Vagina (tissue), 2 donors: ENCODE results near the gene RRP36. TPM values are rescaled to one million over a fixed set of nuclear protein-coding genes. Genes with fewer than 3 reads are reported as not detected.
"Not testable (repeated sequence)": the region's sequence is repeated elsewhere in the genome, so short reads cannot be mapped to it uniquely, and the experiment has no call there.

Experiments used
- DNase-seq, 2 donors: peaks; one replicate each; pipeline ENCODE4 v3.0.0-alpha.2; 2017; ENCODE audit errors: extremely low spot score in 2 of 2
- H3K27ac ChIP-seq: fragments of 200-600 bp; sonication (generic); one replicate; pipeline ENCODE4 v1.5.1; 2019
- H3K27me3 ChIP-seq: fragments of 200-600 bp; sonication (generic); one replicate; pipeline ENCODE4 v1.5.1; 2019
- H3K36me3 ChIP-seq, 2 donors: fragments of 200-600 bp; sonication (generic); one replicate each; pipeline ENCODE4 v1.5.1; 2017 to 2019
- H3K4me1 ChIP-seq: fragments of 200-600 bp; sonication (generic); one replicate; pipeline ENCODE4 v1.5.1; 2019
- H3K4me3 ChIP-seq, 2 donors: fragments of 200-600 bp; sonication (generic); 1 replicate in 1 of 2; 2 replicates in 1 of 2; pipeline ENCODE4 v1.5.1; 2016 to 2019
- H3K9me3 ChIP-seq: fragments of 200-600 bp; sonication (generic); one replicate; pipeline ENCODE4 v1.5.1; 2019
- POLR2A ChIP-seq, 2 donors: fragments of 450-650 bp; IDR thresholded peaks; one replicate each; pipeline ENCODE4 v1.6.1; 2017; ENCODE audit warnings: antibody characterized with exemption in 2 of 2, mild to moderate bottlenecking in 2 of 2, moderate library complexity in 2 of 2
- POLR2AphosphoS5 ChIP-seq, 2 donors: sonication (generic); formaldehyde crosslinking; IDR thresholded peaks; one replicate each; pipeline ENCODE4 v1.9.0; 2017; ENCODE audit warnings: antibody characterized with exemption in 2 of 2, mild to moderate bottlenecking in 2 of 2, low read depth in 1 of 2; ENCODE audit not compliant: insufficient read depth in 1 of 2
- intact Hi-C: fragments of 100-400 bp; cut with DNase I; formaldehyde crosslinking; loops from one replicate; pipeline ENCODE4 v1.15.1; 2023
- total RNA-seq: library from RNA; depleted of rRNA; stranded (reverse); fragments of >200 nt; gene quantifications from one replicate; pipeline ENCODE4 v1.2.3, GENCODE V29; 2016
- TF ChIP-seq, protein P1 (sequence below), 3 experiments: fragments of 450-650 bp in 2 of 3; fragments of 200-600 bp in 1 of 3; sonication (generic) in 1 of 3; IDR thresholded peaks; one replicate each; pipeline ENCODE4 v1.5.1; 2017 to 2019; ENCODE audit warnings: antibody characterized with exemption in 3 of 3, mild to moderate bottlenecking in 2 of 3, moderate library complexity in 2 of 3

The RRP36 gene
- total RNA-seq, 1 donor from 2014 or later: 36.6 TPM

DNA sequence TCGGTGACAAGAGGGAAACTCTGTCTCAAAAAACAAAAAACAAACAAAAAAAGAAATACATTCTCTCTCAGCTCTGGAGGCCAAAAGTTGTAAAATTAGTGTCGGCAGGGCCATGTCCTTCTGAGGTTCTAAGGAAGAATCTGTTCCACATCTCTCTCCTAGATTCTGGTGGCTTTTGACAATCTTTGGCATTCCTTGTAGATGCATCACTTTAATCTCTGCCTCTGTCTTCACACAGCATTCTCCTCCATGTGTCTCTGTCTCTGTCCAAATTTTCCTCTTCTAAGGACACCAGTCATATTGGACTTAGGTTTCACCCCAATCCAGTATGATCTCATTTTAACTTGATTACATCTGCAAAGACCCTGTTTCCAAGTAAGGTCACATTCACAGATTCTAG, 28.0 kb upstream of the RRP36 start:
- no peak overlapping the region for H3K4me3 ChIP-seq
- intact Hi-C loops: no loop called here
- H3K4me1 ChIP-seq: peaks cover 9% of the 10 kb centered on the region
- no peak for TF ChIP-seq POLR2AphosphoS5 (IDR thresholded peaks at IDR 0.05; ENCODE audit: insufficient read depth in 1 of 2, low read depth in 1 of 2)
- peaks cover 0 to 13% of the 10 kb centered on the region in 2 donors for H3K36me3 ChIP-seq
- H3K27me3 ChIP-seq: no peaks in the 10 kb centered on the region
- DNase-seq: no peak
- no peak overlapping the region for H3K27ac ChIP-seq
- no peaks in the 10 kb centered on the region for H3K9me3 ChIP-seq

DNA sequence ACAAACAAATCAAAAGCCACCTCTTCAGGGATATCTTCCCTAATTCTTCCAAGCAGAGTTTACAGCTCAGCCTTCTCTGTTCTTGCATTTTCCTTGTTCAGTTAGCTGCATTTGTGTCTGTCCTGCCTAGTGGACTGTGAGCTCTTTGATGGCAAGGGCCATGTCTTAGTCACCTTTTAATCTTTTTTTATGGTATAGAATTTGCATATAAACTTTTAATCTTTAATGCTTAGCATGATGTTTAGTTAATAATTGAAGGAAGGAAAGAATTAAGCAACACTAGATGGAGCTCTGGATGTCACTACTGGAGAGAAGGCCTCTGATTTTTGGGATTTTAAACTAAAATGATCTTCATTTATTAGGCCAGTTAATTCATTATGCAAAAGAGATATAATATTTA, 24.9 kb upstream of the RRP36 start:
- H3K36me3 ChIP-seq: no peaks in the 10 kb centered on the region
- no peaks in the 10 kb centered on the region for H3K27me3 ChIP-seq
- TF ChIP-seq POLR2A (IDR thresholded peaks at IDR 0.05) (no peak), POLR2AphosphoS5 (IDR thresholded peaks at IDR 0.05; ENCODE audit: insufficient read depth in 1 of 2, low read depth in 1 of 2) (no peak)
- TF ChIP-seq, protein P1, sequence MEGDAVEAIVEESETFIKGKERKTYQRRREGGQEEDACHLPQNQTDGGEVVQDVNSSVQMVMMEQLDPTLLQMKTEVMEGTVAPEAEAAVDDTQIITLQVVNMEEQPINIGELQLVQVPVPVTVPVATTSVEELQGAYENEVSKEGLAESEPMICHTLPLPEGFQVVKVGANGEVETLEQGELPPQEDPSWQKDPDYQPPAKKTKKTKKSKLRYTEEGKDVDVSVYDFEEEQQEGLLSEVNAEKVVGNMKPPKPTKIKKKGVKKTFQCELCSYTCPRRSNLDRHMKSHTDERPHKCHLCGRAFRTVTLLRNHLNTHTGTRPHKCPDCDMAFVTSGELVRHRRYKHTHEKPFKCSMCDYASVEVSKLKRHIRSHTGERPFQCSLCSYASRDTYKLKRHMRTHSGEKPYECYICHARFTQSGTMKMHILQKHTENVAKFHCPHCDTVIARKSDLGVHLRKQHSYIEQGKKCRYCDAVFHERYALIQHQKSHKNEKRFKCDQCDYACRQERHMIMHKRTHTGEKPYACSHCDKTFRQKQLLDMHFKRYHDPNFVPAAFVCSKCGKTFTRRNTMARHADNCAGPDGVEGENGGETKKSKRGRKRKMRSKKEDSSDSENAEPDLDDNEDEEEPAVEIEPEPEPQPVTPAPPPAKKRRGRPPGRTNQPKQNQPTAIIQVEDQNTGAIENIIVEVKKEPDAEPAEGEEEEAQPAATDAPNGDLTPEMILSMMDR (IDR thresholded peaks at IDR 0.05): no peak
- no peaks in the 10 kb centered on the region for H3K4me1 ChIP-seq
- DNase-seq: no peak
- H3K4me3 ChIP-seq: no peak overlapping the region
- no peak overlapping the region for H3K27ac ChIP-seq
- H3K9me3 ChIP-seq: no peaks in the 10 kb centered on the region
- intact Hi-C loops: no loop called here

DNA sequence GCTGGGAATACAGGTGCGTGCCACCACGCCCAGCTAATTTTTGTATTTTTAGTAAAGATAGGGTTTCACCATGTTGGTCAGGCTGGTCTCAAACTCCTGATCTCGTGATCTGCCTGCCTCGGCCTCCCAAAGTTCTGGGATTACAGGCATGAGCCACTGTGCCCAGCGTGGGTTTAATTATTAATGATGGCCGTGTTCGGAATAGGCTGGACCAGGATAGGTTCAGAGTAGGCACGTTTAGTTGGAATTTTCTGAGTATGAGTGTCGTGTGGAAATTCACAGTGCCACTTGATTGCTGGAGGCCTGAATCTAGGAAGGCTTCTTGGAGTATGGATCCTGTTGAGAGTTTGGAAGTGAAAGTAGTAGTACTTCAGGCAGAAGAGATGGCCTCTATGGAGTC, 23.2 kb upstream of the RRP36 start:
- H3K4me3 ChIP-seq, H3K9me3 ChIP-seq, H3K27me3 ChIP-seq, DNase-seq, H3K27ac ChIP-seq, intact Hi-C loops, H3K36me3 ChIP-seq, H3K4me1 ChIP-seq: not testable (repeated sequence)

DNA sequence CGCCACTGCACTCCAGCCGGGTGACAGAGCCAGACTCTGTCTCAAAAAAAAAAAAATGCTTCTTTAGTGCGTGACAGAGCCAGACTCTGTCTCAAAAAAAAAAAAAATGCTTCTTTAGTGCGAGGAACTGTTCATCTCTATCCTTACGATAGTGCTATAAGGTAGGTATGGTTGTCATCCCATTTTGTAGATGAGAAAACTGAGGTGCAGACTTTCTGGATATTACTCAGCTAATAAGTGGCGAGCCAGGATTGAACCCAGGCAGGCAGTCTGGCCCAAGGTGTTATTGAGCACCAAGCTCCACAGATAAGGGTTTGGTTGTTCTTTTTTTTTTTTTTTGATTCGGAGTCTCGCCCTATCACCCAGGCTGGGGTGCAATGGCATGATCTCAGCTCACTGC, 19.6 kb upstream of the RRP36 start:
- H3K27ac ChIP-seq: no peak overlapping the region
- H3K9me3 ChIP-seq: no peaks in the 10 kb centered on the region
- DNase-seq: no peak
- TF ChIP-seq POLR2AphosphoS5 (IDR thresholded peaks at IDR 0.05; ENCODE audit: insufficient read depth in 1 of 2, low read depth in 1 of 2) (no peak), POLR2A (IDR thresholded peaks at IDR 0.05) (no peak)
- TF ChIP-seq, protein P1 (IDR thresholded peaks at IDR 0.05): no peak
- no peak overlapping the region for H3K4me3 ChIP-seq
- intact Hi-C loops: no loop called here
- no peaks in the 10 kb centered on the region for H3K27me3 ChIP-seq
- no peaks in the 10 kb centered on the region for H3K4me1 ChIP-seq
- H3K36me3 ChIP-seq: peaks cover 0 to 3% of the 10 kb centered on the region in 2 donors

DNA sequence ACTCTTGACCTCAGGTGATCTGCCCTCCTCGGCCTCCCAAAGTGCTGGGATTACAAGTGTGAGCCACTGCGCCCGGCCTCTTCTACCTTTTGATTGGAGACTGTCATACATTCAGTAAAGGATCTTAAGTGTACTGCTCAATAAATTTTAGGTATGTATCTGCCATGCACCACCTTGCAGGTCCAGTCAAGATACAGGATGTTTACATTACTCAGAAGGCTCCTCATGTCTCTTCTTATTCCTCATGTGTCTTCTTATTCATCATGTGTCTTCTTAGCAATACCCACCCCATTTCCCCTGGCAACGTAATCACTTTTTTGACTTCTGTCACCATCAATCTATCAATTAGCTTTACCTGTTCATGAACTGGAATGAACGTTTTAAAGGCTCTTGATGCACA, 15.6 kb upstream of the RRP36 start:
- H3K9me3 ChIP-seq: no peaks in the 10 kb centered on the region

DNA sequence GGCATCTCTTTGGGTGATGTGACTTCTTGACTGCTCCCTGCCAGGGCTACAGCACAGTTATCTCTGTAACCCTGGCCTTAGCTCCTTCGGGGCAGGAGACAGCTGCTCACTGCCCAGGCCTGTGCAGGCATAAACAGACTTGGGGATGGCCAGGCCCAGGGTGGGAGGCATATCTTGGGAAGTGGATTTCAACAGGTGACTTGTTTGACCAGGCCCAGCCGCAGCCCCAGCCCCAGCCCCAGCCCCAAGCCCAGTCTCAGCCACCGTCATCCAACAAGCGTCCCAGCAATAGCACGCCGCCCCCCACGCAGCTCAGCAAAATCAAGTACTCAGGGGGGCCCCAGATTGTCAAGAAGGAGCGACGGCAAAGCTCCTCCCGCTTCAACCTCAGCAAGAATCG, 15.2 kb upstream of the RRP36 start:
- TF ChIP-seq, protein P1 (IDR thresholded peaks at IDR 0.05): no peak
- no peak for TF ChIP-seq POLR2AphosphoS5 (IDR thresholded peaks at IDR 0.05; ENCODE audit: insufficient read depth in 1 of 2, low read depth in 1 of 2)
- H3K27ac ChIP-seq: no peak overlapping the region
- no peak for DNase-seq

More for the DNA sequence above, 15.6 kb upstream of the RRP36 start:
- intact Hi-C loops: no loop called here
- no peaks in the 10 kb centered on the region for H3K27me3 ChIP-seq
- H3K27ac ChIP-seq: no peak overlapping the region
- DNase-seq: no peak
- H3K4me1 ChIP-seq: no peaks in the 10 kb centered on the region
- H3K36me3 ChIP-seq: peaks cover 0 to 41% of the 10 kb centered on the region in 2 donors
- TF ChIP-seq POLR2A (IDR thresholded peaks at IDR 0.05): no peak
- no peak for TF ChIP-seq POLR2AphosphoS5 (IDR thresholded peaks at IDR 0.05; ENCODE audit: insufficient read depth in 1 of 2, low read depth in 1 of 2)
- TF ChIP-seq, protein P1 (IDR thresholded peaks at IDR 0.05): no peak
- H3K4me3 ChIP-seq: no peak overlapping the region

More for the DNA sequence above, 15.2 kb upstream of the RRP36 start:
- H3K36me3 ChIP-seq: peaks cover 0 to 45% of the 10 kb centered on the region in 2 donors
- H3K9me3 ChIP-seq: no peaks in the 10 kb centered on the region
- intact Hi-C loops: no loop called here
- no peaks in the 10 kb centered on the region for H3K27me3 ChIP-seq
- no peak overlapping the region for H3K4me3 ChIP-seq
- H3K4me1 ChIP-seq: no peaks in the 10 kb centered on the region
